Measurements from ENCODE around the gene ZAP70. TPM values are rescaled to one million over a fixed set of nuclear protein-coding genes. Genes with fewer than 3 reads are reported as not detected.

The ZAP70 gene
- polyA plus RNA-seq, 2 of the 4 experiments (the other 2 are of a cell fraction): 0.10 TPM; not detected in 1

DNA sequence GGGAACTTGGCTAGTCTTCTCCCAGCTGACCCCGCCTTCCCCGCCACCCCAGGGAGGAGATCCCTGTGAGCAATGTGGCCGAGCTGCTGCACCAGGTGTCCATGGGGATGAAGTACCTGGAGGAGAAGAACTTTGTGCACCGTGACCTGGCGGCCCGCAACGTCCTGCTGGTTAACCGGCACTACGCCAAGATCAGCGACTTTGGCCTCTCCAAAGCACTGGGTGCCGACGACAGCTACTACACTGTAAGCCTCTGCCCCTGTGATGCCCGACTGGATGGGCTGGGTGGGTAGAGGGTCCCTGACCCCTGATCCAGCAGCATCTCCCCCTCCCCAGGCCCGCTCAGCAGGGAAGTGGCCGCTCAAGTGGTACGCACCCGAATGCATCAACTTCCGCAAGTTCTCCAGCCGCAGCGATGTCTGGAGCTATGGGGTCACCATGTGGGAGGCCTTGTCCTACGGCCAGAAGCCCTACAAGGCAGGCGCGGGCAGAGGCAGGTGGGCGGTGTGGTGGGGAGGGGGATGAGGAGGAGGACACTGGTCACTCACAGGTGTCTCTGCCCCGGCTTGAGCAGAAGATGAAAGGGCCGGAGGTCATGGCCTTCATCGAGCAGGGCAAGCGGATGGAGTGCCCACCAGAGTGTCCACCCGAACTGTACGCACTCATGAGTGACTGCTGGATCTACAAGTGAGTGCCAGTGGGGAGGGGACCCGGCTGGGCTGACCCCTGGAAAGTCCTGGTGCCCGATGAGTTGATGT, 24.2 kb downstream of the ZAP70 start:
- DNase-seq (ENCODE audit: low read depth in 1 of 2, low spot score in 1 of 2) (no peak), ATAC-seq (no peak), FAIRE-seq (no peak)
- 69% methylated on average over 28 of the region's 32 CpGs for WGBS (ENCODE audit: missing lambda C conversion rate)
- CTCF ChIA-PET: no interaction called here
- no peaks in the 10 kb centered on the region for H3K4me1 ChIP-seq
- H3K27ac ChIP-seq: no peak overlapping the region
- H3K4me3 ChIP-seq: no peak overlapping the region
- no peaks in the 10 kb centered on the region for H3K9me3 ChIP-seq
- no peak overlapping the region for H3K4me2 ChIP-seq
- POLR2A ChIA-PET: no interaction called here
- TF ChIP-seq, protein P1, sequence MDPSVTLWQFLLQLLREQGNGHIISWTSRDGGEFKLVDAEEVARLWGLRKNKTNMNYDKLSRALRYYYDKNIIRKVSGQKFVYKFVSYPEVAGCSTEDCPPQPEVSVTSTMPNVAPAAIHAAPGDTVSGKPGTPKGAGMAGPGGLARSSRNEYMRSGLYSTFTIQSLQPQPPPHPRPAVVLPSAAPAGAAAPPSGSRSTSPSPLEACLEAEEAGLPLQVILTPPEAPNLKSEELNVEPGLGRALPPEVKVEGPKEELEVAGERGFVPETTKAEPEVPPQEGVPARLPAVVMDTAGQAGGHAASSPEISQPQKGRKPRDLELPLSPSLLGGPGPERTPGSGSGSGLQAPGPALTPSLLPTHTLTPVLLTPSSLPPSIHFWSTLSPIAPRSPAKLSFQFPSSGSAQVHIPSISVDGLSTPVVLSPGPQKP (IDR thresholded peaks at IDR 0.05; ENCODE audit: low read depth, low read length): no peak
- no peak for TF ChIP-seq MYC (IDR thresholded peaks at IDR 0.05; ENCODE audit: borderline replicate concordance, low read length)
- no peak for TF ChIP-seq RNF2 (IDR thresholded peaks at IDR 0.05; ENCODE audit: borderline replicate concordance, low read depth)
- TF ChIP-seq FOSL2 (IDR thresholded peaks at IDR 0.05): no peak
- TF ChIP-seq FOSL2 (CRISPR knock-in tag; IDR thresholded peaks at IDR 0.05): no peak
- TF ChIP-seq NPAS2 (CRISPR knock-in tag; IDR thresholded peaks at IDR 0.05; ENCODE audit: borderline replicate concordance): no peak
- TF ChIP-seq KDM1A (IDR thresholded peaks at IDR 0.05; ENCODE audit: low read depth): no peak
- no peak for TF ChIP-seq ZNF302 (CRISPR knock-in tag; IDR thresholded peaks at IDR 0.05)
- no peak for TF ChIP-seq BHLHE40 (IDR thresholded peaks at IDR 0.05; ENCODE audit: low read depth, low read length)
- TF ChIP-seq SMC3 (IDR thresholded peaks at IDR 0.05): no peak
- no peak for TF ChIP-seq ZC3H11A (IDR thresholded peaks at IDR 0.05)
- no peak for TF ChIP-seq HDAC2 (IDR thresholded peaks at IDR 0.05)
- TF ChIP-seq CBX2 (IDR thresholded peaks at IDR 0.05; ENCODE audit: borderline replicate concordance, low read depth): no peak
- TF ChIP-seq NFE2L2 (conservative IDR thresholded peaks at IDR 0.05; ENCODE audit: low read length): no peak

DNA sequence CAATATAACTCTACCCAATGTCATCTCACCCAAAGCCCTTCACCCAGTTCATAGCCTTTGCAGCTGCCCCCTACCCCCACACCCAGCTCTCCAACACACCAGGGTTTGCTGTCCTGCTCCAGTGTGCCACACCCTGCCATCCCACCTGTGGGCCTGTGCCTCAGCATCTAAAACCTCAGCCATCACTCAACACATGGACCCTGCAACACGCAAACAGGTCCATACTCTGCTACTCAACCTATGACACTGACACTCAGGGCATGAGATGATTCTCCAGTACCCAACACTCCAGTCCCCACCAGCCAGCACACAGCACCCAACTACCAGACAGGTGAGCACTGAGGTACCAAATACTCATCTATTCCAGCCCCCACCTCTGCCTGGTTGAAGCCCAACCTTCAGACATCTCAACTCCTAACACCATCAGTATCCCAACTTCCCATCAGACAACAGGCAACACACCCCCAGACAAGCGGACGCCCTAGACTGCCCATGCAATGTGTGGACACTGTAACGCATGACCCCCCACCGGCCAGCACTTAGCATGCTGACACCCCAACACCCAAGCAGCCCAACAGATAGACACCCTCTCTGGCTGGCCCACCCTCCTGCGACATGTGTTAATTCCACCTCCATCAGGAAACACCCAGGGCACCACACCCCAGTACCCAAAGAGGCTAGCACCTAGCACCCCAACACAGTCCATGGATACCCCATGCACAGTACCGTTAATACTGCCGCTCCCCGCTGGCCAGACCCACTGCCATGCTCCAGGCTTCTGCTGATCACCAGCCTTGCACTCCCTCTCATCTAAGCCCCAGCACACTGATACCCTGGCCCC, 25.0 kb downstream of the ZAP70 start:
- FAIRE-seq (no peak), ATAC-seq (no peak; a peak in 1 of 6 replicates), DNase-seq (ENCODE audit: low read depth in 1 of 2, low spot score in 1 of 2) (no peak)
- Histone ChIP-seq H3K9me3 (no peaks in the 10 kb centered on the region), H3K27ac (no peak overlapping the region), H3K4me3 (no peak overlapping the region), H3K4me2 (no peak overlapping the region), H3K4me1 (no peaks in the 10 kb centered on the region)
- ChIA-PET POLR2A (no interaction called here), CTCF (interaction anchor here (1.3 to 2.9 kb wide), 3 partner anchors 8 to 531 kb away, joined by 3 to 18 read pairs (median 18); no protein-coding TSS in a partner anchor)
- TF ChIP-seq RAD21 (conservative IDR thresholded peaks at IDR 0.05 in 1 of 2, IDR thresholded peaks at IDR 0.05 in 1 of 2): no peak
- TF ChIP-seq, protein P2, sequence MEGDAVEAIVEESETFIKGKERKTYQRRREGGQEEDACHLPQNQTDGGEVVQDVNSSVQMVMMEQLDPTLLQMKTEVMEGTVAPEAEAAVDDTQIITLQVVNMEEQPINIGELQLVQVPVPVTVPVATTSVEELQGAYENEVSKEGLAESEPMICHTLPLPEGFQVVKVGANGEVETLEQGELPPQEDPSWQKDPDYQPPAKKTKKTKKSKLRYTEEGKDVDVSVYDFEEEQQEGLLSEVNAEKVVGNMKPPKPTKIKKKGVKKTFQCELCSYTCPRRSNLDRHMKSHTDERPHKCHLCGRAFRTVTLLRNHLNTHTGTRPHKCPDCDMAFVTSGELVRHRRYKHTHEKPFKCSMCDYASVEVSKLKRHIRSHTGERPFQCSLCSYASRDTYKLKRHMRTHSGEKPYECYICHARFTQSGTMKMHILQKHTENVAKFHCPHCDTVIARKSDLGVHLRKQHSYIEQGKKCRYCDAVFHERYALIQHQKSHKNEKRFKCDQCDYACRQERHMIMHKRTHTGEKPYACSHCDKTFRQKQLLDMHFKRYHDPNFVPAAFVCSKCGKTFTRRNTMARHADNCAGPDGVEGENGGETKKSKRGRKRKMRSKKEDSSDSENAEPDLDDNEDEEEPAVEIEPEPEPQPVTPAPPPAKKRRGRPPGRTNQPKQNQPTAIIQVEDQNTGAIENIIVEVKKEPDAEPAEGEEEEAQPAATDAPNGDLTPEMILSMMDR (IDR thresholded peaks at IDR 0.05): no peak
- TF ChIP-seq HDAC2 (IDR thresholded peaks at IDR 0.05): no peak
- TF ChIP-seq HOXB13 (CRISPR knock-in tag; IDR thresholded peaks at IDR 0.05; ENCODE audit: low read depth): no peak
- TF ChIP-seq CHD2 (IDR thresholded peaks at IDR 0.05; ENCODE audit: low read length, partially characterized antibody): no peak
- TF ChIP-seq KDM1A (IDR thresholded peaks at IDR 0.05; ENCODE audit: low read depth): no peak
- TF ChIP-seq, protein P3, sequence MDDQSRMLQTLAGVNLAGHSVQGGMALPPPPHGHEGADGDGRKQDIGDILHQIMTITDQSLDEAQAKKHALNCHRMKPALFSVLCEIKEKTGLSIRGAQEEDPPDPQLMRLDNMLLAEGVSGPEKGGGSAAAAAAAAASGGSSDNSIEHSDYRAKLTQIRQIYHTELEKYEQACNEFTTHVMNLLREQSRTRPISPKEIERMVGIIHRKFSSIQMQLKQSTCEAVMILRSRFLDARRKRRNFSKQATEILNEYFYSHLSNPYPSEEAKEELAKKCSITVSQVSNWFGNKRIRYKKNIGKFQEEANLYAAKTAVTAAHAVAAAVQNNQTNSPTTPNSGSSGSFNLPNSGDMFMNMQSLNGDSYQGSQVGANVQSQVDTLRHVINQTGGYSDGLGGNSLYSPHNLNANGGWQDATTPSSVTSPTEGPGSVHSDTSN (IDR thresholded peaks at IDR 0.05): no peak
- TF ChIP-seq TFCP2L1 (CRISPR knock-in tag; IDR thresholded peaks at IDR 0.05): no peak
- no peak for TF ChIP-seq TP53 (CRISPR knock-in tag; IDR thresholded peaks at IDR 0.05)
- no peak for TF ChIP-seq KDM5A (IDR thresholded peaks at IDR 0.05)
- TF ChIP-seq, protein P4, sequence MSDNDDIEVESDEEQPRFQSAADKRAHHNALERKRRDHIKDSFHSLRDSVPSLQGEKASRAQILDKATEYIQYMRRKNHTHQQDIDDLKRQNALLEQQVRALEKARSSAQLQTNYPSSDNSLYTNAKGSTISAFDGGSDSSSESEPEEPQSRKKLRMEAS (IDR thresholded peaks at IDR 0.05): no peak
- TF ChIP-seq PHF8 (IDR thresholded peaks at IDR 0.05; ENCODE audit: borderline replicate concordance, low read depth): no peak
- no peak for TF ChIP-seq RNF2 (IDR thresholded peaks at IDR 0.05; ENCODE audit: borderline replicate concordance, low read depth)
- no peak for TF ChIP-seq MYC (IDR thresholded peaks at IDR 0.05; ENCODE audit: borderline replicate concordance, low read length)
- TF ChIP-seq CBX2 (IDR thresholded peaks at IDR 0.05; ENCODE audit: borderline replicate concordance, low read depth): no peak
- TF ChIP-seq, protein P5, sequence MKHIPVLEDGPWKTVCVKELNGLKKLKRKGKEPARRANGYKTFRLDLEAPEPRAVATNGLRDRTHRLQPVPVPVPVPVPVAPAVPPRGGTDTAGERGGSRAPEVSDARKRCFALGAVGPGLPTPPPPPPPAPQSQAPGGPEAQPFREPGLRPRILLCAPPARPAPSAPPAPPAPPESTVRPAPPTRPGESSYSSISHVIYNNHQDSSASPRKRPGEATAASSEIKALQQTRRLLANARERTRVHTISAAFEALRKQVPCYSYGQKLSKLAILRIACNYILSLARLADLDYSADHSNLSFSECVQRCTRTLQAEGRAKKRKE (CRISPR knock-in tag; IDR thresholded peaks at IDR 0.05; ENCODE audit: low read depth): no peak
- TF ChIP-seq, protein P1 (IDR thresholded peaks at IDR 0.05; ENCODE audit: low read depth, low read length): no peak
- no peak for TF ChIP-seq JUNB (IDR thresholded peaks at IDR 0.05)
- TF ChIP-seq ZNF302 (CRISPR knock-in tag; IDR thresholded peaks at IDR 0.05): no peak
- WGBS (ENCODE audit: missing lambda C conversion rate): 57% methylated on average over 6 of the region's 9 CpGs

Data from A549 (cell line).